Measurements from ENCODE around the gene LMTK3.

- TF ChIP-seq POLR2A (IDR thresholded peaks at IDR 0.05) (no peak), CTCF (IDR thresholded peaks at IDR 0.05 in 8 of 11, conservative IDR thresholded peaks at IDR 0.05 in 3 of 11) (no peak), POLR2AphosphoS5 (IDR thresholded peaks at IDR 0.05) (peak in 1 of 3 donors; percentile 9)
Observed at GRCh38 chr19:48473161-48473966, 38.3 kb downstream of the LMTK3 start.
